HG02970 (cell line): Measurements from ENCODE around the gene NPHP4.

Source experiments
- ATAC-seq: cut with Tn5 transposase; IDR thresholded peaks from one replicate; pipeline ENCODE4 v1.9.1; 2021; ENCODE audit warnings: mild to moderate bottlenecking, moderate library complexity, moderate number of reproducible peaks; ENCODE audit not compliant: unreplicated experiment, low FRiP score

Gene NPHP4

GRCh38 chr1:5916572-5917280 is 75.5 kb downstream of the NPHP4 start:
- no peak for ATAC-seq

GRCh38 chr1:5915587-5916571 is 76.3 kb downstream of the NPHP4 start:
- no peak for ATAC-seq

- ATAC-seq, result no peak
Observed at GRCh38 chr1:5914676-5915365, 77.4 kb downstream of the NPHP4 start.

- no peak for ATAC-seq
Observed at GRCh38 chr1:5913876-5914275, 78.3 kb downstream of the NPHP4 start.

- ATAC-seq, result no peak
Observed at GRCh38 chr1:5913078-5913845, 79.0 kb downstream of the NPHP4 start.

GRCh38 chr1:5911871-5912271 is 80.4 kb downstream of the NPHP4 start:
- no peak for ATAC-seq

- ATAC-seq, result no peak
Observed at GRCh38 chr1:5911157-5911556, 81.1 kb downstream of the NPHP4 start.

GRCh38 chr1:5910666-5911065 is 81.6 kb downstream of the NPHP4 start:
- ATAC-seq, result no peak

- no peak for ATAC-seq
Observed at GRCh38 chr1:5910276-5910620, 82.0 kb downstream of the NPHP4 start.

- no peak for ATAC-seq
Observed at GRCh38 chr1:5909576-5910275, 82.5 kb downstream of the NPHP4 start.

GRCh38 chr1:5908461-5909375 is 83.5 kb downstream of the NPHP4 start:
- no peak for ATAC-seq

GRCh38 chr1:5907966-5908365 is 84.3 kb downstream of the NPHP4 start:
- no peak for ATAC-seq

- no peak for ATAC-seq
Observed at GRCh38 chr1:5907386-5907785, 84.8 kb downstream of the NPHP4 start.

GRCh38 chr1:5906966-5907365 is 85.3 kb downstream of the NPHP4 start:
- no peak for ATAC-seq

- no peak for ATAC-seq
Observed at GRCh38 chr1:5906116-5906515, 86.1 kb downstream of the NPHP4 start.

GRCh38 chr1:5905436-5905835 is 86.8 kb downstream of the NPHP4 start:
- no peak for ATAC-seq

GRCh38 chr1:5904551-5904950 is 87.7 kb downstream of the NPHP4 start:
- no peak for ATAC-seq

GRCh38 chr1:5903680-5904079 is 88.5 kb downstream of the NPHP4 start:
- ATAC-seq, result no peak

- no peak for ATAC-seq
Observed at GRCh38 chr1:5903031-5903430, 89.2 kb downstream of the NPHP4 start.
